Transverse colon (tissue), 4 donors: Measurements from ENCODE around the gene ZBED1.

ENCODE experiments used
- CTCF ChIP-seq, 5 experiments: fragments of 200-600 bp in 3 of 5; fragments of 450-650 bp in 2 of 5; sonication (generic) in 3 of 5; IDR thresholded peaks; 1 replicate in 2 of 5; 2 replicates in 3 of 5; pipeline ENCODE4 v1.5.1; 2016 to 2017; ENCODE audit warnings: antibody characterized with exemption in 5 of 5, inconsistent platforms in 3 of 5, mild to moderate bottlenecking in 2 of 5, moderate library complexity in 1 of 5
- POLR2A ChIP-seq: fragments of 450-650 bp; IDR thresholded peaks from one replicate; pipeline ENCODE4 v1.6.1; 2016; ENCODE audit warnings: antibody characterized with exemption, mild to moderate bottlenecking, moderate library complexity
- POLR2AphosphoS5 ChIP-seq, 3 donors: sonication (generic); formaldehyde crosslinking; IDR thresholded peaks; one replicate each; pipeline ENCODE4 v1.6.1; 2016; ENCODE audit warnings: antibody characterized with exemption in 3 of 3

GRCh38 chrX:2484256-2484655 lies 16.5 kb downstream of the ZBED1 start:
- TF ChIP-seq POLR2A (no peak), CTCF (IDR thresholded peaks at IDR 0.05) (no peak), POLR2AphosphoS5 (IDR thresholded peaks at IDR 0.05) (no peak)
